Effector memory CD4-positive, alpha-beta T cell (primary cell): ENCODE results near the gene CBX8.

Experiments
- DNase-seq, 3 donors: peaks; one replicate each; pipeline ENCODE4 v3.0.0-alpha.2; 2020
- H3K27ac ChIP-seq: 2 replicates; pipeline ENCODE4 v1.7.0; 2013; ENCODE audit warnings: mild to moderate bottlenecking, low read length, moderate library complexity; ENCODE audit not compliant: insufficient read depth, poor library complexity, severe bottlenecking
- H3K27me3 ChIP-seq: replicated peaks from 2 replicates; pipeline ENCODE4 v1.7.0; 2013; ENCODE audit warnings: mild to moderate bottlenecking, low read length; ENCODE audit not compliant: insufficient read depth, control insufficient read depth, poor library complexity, severe bottlenecking
- H3K36me3 ChIP-seq: 2 replicates; pipeline ENCODE4 v1.7.0; 2013; ENCODE audit warnings: mild to moderate bottlenecking, low read length, moderate library complexity; ENCODE audit not compliant: control insufficient read depth, insufficient read depth
- H3K4me1 ChIP-seq: 2 replicates; pipeline ENCODE4 v1.7.0; 2013; ENCODE audit warnings: low read length, mild to moderate bottlenecking; ENCODE audit not compliant: control insufficient read depth, insufficient read depth, poor library complexity, severe bottlenecking
- H3K4me3 ChIP-seq: 2 replicates; pipeline ENCODE4 v1.7.0; 2013; ENCODE audit warnings: low read length, low read depth, mild to moderate bottlenecking; ENCODE audit not compliant: insufficient read depth, poor library complexity, severe bottlenecking
- H3K9me3 ChIP-seq: 2 replicates; pipeline ENCODE4 v1.7.0; 2013; ENCODE audit warnings: mild to moderate bottlenecking, low read length, moderate library complexity; ENCODE audit not compliant: control insufficient read depth

The CBX8 gene

DNA sequence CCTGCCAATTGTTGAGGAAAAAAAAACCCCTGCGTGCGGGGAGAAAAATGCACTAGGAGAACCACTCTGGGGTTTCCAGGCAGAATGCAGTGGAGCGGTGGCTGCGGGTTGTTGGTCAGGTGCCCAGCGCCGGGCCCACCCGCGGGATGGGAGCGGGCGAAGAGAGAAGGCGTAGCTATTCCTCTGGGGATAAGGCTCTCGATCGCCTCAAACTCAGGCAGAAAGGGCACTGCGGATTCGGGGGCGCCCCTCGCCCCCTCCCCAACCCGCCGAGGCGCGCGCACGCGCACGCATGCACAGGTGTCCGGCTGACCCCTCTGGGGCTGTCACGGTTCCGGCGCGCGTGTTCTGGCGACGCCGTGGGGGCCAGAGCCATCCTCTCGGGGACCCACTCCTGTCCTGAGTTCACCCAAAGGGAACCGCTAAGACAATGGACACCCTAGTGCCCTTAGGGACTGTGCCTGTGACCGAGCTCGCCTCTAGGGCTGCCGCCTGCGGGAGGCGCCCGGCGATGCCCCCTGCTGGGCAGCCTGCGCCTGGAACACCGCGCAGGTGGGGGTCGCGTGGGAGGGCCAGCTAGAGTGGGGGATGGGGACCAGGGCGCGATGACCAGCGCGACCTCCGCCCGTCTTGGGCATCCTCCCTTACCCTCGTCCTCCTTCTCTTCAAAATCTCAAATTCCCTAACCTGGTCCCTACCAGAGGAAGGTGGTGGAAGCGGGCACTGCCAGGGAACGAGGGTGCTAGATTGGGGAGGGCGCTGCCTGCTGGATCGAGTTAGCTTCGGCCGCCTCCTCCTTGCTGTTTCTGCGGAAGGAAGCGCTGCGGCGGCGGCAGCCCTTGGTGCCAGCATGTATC is 14.4 kb upstream of the CBX8 start:
- H3K27me3 ChIP-seq, result peaks cover 85% of the 10 kb centered on the region
- no peaks in the 10 kb centered on the region for H3K9me3 ChIP-seq
- H3K36me3 ChIP-seq, result no peaks in the 10 kb centered on the region
- H3K27ac ChIP-seq, result no peak overlapping the region
- H3K4me3 ChIP-seq, result peak overlapping the region; percentile 3
- H3K4me1 ChIP-seq, result peaks cover 48% of the 10 kb centered on the region
- DNase-seq, result no peak

DNA sequence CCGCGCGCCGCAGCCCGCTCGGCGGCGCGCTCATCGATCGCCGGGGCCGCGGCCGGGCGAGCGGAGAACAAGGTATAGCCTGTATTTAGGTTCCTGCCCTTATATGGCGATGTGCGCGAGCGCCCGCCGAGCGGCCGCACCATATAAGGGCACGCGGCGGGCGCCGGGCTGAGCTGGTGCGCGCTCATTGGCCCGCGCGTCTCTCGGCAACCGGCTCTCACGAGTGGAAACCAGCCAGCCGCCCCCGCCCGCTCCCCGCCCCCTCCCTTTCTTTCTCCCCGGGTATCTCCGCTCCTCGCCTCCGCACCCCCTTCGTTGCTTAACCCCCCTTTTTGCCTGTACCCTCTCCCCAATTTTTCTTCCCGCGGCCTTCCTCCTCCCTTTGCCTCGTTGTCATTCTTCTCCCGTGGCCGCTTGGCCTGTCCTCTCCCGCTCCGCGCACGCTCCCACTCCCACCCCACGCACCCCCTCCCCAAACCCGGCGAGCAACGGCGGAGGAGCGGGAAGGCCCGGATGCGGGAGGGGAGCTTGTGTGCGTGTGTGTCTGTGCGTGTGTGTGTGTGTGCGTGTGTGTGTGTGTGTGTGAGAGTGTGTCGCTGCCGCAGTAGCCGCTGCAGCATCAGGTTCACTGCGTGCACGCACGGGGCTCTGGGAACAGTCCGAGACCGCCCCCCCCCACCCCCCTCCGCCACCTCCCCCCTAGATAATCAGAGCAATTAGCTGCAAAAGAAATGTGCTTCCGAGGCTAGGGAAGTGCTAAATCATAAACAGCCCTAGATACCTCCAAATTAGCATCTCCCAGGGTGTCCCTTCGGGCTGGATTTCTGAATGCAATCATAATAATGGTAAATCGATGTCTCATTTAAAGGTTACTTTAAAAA is 13.5 kb upstream of the CBX8 start:
- no peaks in the 10 kb centered on the region for H3K9me3 ChIP-seq
- H3K27me3 ChIP-seq, result peaks cover 85% of the 10 kb centered on the region
- H3K36me3 ChIP-seq, result no peaks in the 10 kb centered on the region
- peaks cover 44% of the 10 kb centered on the region for H3K4me1 ChIP-seq
- H3K27ac ChIP-seq, result no peak overlapping the region
- H3K4me3 ChIP-seq, result no peak overlapping the region
- DNase-seq, result peak; percentile 70 to 72 (median 71)

DNA sequence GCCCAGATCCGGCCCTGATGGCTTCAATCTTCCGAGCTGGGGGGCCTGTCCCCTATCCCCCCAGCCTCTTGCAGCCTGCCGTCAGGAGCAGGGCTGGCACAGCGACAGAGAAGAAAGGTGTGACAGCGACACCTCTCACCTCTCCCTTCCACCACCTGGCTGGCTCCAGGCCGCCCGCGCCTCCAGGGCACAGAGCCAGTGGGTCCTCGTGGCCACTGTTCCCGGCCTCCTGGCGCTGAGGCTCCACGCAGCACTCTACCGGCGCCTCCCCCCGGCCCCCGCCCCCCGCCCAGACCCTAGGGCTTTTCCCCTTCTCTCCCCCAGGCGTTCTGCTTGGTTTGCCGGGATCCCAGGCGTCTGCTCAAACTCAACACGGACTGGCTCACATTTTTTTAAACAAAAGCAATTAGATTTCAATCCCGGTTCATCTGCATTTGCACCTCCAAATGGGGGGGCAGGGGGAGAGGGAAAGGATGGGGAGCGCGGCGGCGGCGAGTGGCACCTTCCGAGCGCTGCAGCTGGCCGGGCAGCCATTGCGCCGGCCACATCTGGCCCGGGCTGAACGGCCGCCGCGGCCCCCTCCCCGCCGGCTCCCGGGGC is 12.8 kb upstream of the CBX8 start:
- Histone ChIP-seq H3K27ac (no peak overlapping the region), H3K4me3 (no peak overlapping the region), H3K36me3 (no peaks in the 10 kb centered on the region), H3K27me3 (peaks cover 85% of the 10 kb centered on the region), H3K9me3 (no peaks in the 10 kb centered on the region), H3K4me1 (peaks cover 43% of the 10 kb centered on the region)
- DNase-seq, result no peak

DNA sequence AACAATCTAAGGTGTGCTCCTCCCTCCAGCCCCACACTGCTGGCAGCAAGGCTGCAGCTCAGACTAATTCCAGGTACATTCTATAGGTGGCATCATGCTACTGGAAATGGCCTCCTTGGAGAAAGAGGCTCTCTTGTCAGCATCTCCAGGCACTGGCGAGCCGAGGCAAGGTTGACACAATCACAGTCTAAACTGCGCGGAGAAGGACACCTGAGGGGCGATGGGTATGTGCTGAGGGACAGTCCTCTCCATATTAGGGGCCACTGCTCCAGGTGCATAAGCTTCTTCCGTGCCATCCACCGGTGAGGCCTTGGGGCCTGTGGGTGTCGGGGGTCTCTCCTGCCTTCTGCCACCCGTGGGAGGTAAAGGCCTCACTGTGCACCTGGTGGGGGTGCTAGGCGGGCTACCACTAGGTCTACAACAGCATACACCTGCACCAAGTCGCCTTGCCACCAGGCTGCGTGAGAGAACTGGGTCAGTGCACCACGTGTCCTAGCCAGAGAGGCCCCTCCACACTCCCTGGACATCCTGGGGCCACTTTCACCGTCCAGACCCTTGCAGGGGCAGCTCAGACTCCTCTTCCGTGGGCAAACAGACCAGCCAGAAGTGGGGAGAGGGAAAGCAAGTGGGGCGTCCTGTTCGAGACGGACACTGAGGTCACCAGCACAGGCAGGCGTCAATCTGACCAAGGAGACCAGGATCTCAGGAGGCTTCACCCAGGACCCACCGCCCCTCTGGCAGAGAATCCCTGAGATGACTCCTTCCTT is 12.1 kb upstream of the CBX8 start:
- H3K9me3 ChIP-seq, result no peaks in the 10 kb centered on the region
- peaks cover 44% of the 10 kb centered on the region for H3K4me1 ChIP-seq
- no peak for DNase-seq
- no peak overlapping the region for H3K27ac ChIP-seq
- H3K36me3 ChIP-seq, result no peaks in the 10 kb centered on the region
- peaks cover 85% of the 10 kb centered on the region for H3K27me3 ChIP-seq
- no peak overlapping the region for H3K4me3 ChIP-seq

DNA sequence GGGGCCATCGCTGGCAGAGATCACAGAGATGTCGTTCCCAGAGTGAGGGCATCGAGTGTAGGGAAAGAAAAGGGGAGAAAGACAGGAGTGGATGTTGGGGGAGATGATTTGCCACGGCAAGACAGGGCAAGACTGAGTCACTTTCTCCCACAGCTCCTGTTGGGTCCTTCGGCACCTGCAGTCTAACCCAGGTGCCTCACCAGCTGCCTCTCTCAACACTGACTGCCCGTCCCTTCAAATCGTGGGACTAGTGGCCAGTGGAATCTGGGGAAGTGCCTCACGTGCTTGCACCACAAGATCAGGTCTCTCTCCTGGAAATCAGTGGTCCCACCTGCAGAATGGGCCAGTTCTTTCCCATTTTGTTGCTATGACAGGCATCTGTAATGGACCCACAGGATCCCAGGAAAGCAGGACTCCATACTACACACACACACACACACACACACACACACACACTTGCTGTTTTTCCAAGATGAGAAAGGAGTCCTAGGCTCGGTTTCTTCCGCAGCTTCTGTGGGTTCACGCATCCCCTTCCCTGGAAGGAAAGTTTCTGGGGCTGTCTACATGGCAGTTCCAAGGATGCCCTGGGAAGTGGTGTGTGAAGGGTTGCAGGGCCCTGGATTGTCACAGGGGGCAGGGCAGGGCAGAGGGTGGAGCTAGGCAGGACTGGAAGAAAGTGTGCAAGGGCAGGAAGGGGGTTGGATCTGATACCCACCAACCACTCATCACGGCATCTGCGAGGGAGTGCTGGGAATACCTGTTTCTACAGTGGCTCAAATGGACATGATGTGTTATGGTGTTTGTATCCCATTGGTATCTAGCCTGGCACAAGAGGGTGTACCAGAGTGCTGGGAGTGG is 10.2 kb upstream of the CBX8 start:
- peaks cover 91% of the 10 kb centered on the region for H3K27me3 ChIP-seq
- no peaks in the 10 kb centered on the region for H3K36me3 ChIP-seq
- H3K9me3 ChIP-seq, result no peaks in the 10 kb centered on the region
- DNase-seq, result no peak
- peaks cover 39% of the 10 kb centered on the region for H3K4me1 ChIP-seq
- H3K4me3 ChIP-seq, result no peak overlapping the region
- no peak overlapping the region for H3K27ac ChIP-seq

DNA sequence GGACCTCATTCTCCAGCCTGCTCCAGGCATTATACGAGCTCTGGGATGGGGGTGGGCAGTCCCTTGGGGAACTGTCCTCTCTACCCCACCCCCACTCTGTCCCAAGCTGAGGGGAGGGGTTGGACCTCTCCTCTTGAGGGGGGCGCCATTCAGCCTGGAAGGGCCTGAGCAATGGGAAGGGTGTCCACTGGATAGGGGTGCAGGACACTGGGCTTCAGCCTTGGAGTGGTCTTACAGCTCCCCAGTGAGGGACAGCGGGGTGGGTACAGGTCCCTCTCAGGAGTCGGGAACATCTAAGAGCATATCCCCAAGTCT is 9.5 kb upstream of the CBX8 start:
- no peaks in the 10 kb centered on the region for H3K9me3 ChIP-seq
- peaks cover 91% of the 10 kb centered on the region for H3K27me3 ChIP-seq
- no peak overlapping the region for H3K27ac ChIP-seq
- H3K4me1 ChIP-seq, result peaks cover 32% of the 10 kb centered on the region
- no peak overlapping the region for H3K4me3 ChIP-seq
- H3K36me3 ChIP-seq, result no peaks in the 10 kb centered on the region
- no peak for DNase-seq

DNA sequence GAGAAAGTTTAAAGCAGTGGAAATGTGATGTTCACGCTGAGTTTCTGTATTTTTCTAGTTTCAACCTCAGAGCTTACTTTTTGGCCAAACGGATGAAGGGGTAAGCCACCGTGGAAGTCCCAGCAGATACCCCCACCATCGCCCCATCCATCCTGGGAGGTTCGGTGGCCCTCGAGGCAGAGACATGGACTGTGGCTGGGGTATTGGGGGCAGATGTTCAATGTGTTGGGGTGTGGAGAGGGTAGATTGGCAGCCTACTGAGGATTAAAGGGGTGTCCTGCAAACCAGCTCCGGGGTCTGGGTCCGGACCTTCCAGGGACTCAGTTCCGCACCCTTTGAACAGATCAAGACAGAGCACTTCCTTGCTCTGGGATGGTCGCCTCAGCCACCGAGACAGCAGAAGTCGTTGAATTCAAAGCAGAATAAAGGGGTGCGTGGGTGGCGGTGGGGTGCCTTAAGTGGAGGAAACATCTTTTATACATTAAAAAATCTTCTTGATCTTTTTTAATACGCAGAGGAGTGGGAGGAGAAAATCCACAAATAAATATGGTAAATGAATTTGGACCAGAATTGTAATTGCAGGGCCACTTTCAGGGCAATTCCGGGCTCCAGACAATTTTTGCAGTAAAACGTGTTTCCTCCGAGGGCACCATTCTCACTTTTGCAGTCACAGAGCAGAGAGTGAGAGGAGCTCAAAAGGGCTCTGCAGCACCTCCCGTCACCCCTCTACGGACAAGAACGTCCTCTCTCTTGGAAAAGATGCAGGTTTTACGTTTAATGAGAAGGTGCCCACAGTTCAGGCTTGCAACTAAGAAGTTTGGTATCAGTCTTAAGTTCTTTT is 8.2 kb upstream of the CBX8 start:
- Histone ChIP-seq H3K36me3 (no peaks in the 10 kb centered on the region), H3K27me3 (peaks cover 92% of the 10 kb centered on the region), H3K4me1 (peaks cover 34% of the 10 kb centered on the region), H3K9me3 (no peaks in the 10 kb centered on the region), H3K27ac (no peak overlapping the region), H3K4me3 (no peak overlapping the region)
- DNase-seq, result no peak

DNA sequence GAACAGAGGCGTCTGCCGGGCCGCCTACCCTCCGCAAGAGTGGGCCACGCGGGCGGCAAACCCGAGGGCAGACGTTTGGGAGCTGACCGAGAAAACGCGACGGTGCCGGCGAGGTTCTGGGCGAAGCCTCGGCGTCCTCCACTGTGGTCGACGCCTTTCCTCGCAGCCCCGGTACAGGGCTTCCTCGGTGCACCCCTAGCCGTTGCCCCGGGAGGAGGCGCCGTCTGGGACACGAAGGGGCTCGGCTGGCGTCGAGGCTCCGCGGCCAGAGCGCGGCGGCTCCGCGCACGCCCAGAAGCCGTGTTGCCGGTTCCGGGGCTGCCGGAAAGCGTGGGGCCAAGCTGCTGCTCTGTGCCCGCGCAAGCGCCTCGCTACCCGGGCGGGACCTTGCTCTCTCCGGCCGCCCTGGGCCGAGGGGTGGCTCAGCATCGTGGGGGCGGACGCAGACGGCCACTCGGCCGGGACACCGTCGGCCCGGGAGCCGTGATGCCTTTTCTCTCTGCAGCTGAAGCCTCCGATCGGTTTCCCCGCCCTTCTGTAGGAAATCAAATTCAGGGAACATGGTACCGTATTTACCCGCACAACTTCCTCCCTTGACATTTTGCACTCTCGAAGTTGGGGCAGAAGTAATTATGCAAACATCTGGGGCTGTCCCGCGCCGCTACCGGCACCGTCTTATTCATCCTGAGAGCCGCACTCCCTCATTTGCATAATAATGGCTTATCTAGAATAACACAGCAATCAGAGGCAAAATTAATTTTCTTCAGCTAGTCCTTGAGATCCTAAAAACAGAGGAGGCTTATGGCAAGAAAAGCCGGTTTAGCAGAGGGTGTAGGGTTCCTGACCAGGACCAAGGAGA is 7.3 kb upstream of the CBX8 start:
- Histone ChIP-seq H3K36me3 (no peaks in the 10 kb centered on the region), H3K4me1 (peaks cover 41% of the 10 kb centered on the region), H3K4me3 (no peak overlapping the region), H3K27me3 (peaks cover 98% of the 10 kb centered on the region), H3K9me3 (no peaks in the 10 kb centered on the region), H3K27ac (no peak overlapping the region)
- DNase-seq, result no peak
